ENCODE data around the gene NANP. TPM values are rescaled to one million over a fixed set of nuclear protein-coding genes. Genes with fewer than 3 reads are reported as not detected.
A peak's percentile ranks its signal among the peaks of the same experiment; 100 is the strongest.
"Not testable (repeated sequence)": the region's sequence is repeated elsewhere in the genome, so short reads cannot be mapped to it uniquely, and the experiment has no call there.

NANP gene
- total RNA-seq, 6 experiments from 2014 or later, result 1.8 to 3.3 (median 2.4) TPM

- Histone ChIP-seq H3K27me3 (no peaks in the 10 kb centered on the region), H3K4me3 (no peak overlapping the region), H3K9me3 (no peaks in the 10 kb centered on the region), H3K27ac (no peak overlapping the region), H3K36me3 (no peaks in the 10 kb centered on the region), H3K4me1 (peaks cover 0 to 2% (median 0%) of the 10 kb centered on the region in 4 donors)
- intact Hi-C loops (cut with DNase I), result no loop called here
- WGBS (ENCODE audit: insufficient coverage, low coverage, low lambda C conversion rate, missing lambda C conversion rate), result 90% methylated on average over 4 of the region's 5 CpGs
- no peak for TF ChIP-seq CTCF (IDR thresholded peaks at IDR 0.05)
- TF ChIP-seq POLR2A (IDR thresholded peaks at IDR 0.05), result no peak
- no peak for DNase-seq
- no peak for ATAC-seq
These were observed 36.3 kb downstream of the NANP start for GRCh38 chr20:25587536-25587935.

- Histone ChIP-seq H3K27ac (no peak overlapping the region), H3K4me3 (no peak overlapping the region), H3K9me3 (no peaks in the 10 kb centered on the region), H3K27me3 (no peaks in the 10 kb centered on the region), H3K4me1 (peaks cover 0 to 2% (median 0%) of the 10 kb centered on the region in 4 donors), H3K36me3 (no peaks in the 10 kb centered on the region)
- intact Hi-C loops (cut with DNase I), result no loop called here
- WGBS (ENCODE audit: insufficient coverage, low coverage, low lambda C conversion rate, missing lambda C conversion rate), result 73% methylated on average over 9 of the region's 11 CpGs
- DNase-seq, result no peak
- no peak for ATAC-seq
- no peak for TF ChIP-seq POLR2A (IDR thresholded peaks at IDR 0.05)
- no peak for TF ChIP-seq CTCF (IDR thresholded peaks at IDR 0.05)
These were observed 36.9 kb downstream of the NANP start for GRCh38 chr20:25586877-25587276.

GRCh38 chr20:25584905-25585704 is 38.7 kb downstream of the NANP start, which contains the start of gene NINL:
Gene NINL, minus strand, starts transcription at chr20:25585531. Its CDS starts 58,944 bp downstream, at chr20:25526587.
- no peaks in the 10 kb centered on the region for H3K27me3 ChIP-seq
- peak; percentile 91 to 94 (median 93) for ATAC-seq
- peak within 1 kb of the TSS in 2 of 3 donors; percentile 24 to 34 for H3K27ac ChIP-seq
- intact Hi-C loops (cut with DNase I), result no loop called here
- H3K4me3 ChIP-seq, result peak within 1 kb of the TSS; percentile 64 to 78 (median 71)
- DNase-seq, result peak; percentile 55 to 74 (median 69)
- H3K36me3 ChIP-seq, result no peaks in the 10 kb centered on the region
- peaks cover 0 to 2% (median 0%) of the 10 kb centered on the region in 4 donors for H3K4me1 ChIP-seq
- TF ChIP-seq POLR2A (IDR thresholded peaks at IDR 0.05) (peak; percentile 84), CTCF (IDR thresholded peaks at IDR 0.05) (no peak)
- 26% methylated on average over 6 of the region's 108 CpGs for WGBS (ENCODE audit: insufficient coverage, low coverage, low lambda C conversion rate, missing lambda C conversion rate)
- H3K9me3 ChIP-seq, result no peaks in the 10 kb centered on the region

GRCh38 chr20:25583607-25584006 is 40.2 kb downstream of the NANP start:
- ATAC-seq; DNase-seq; H3K4me1 ChIP-seq; H3K4me3 ChIP-seq; H3K36me3 ChIP-seq; H3K27ac ChIP-seq; H3K9me3 ChIP-seq; H3K27me3 ChIP-seq; intact Hi-C loops (cut with DNase I): not testable (repeated sequence)
- 88% methylated on average over 7 of the region's 7 CpGs for WGBS (ENCODE audit: insufficient coverage, low coverage, low lambda C conversion rate, missing lambda C conversion rate)

GRCh38 chr20:25580711-25581110 is 43.1 kb downstream of the NANP start:
- intact Hi-C loops (cut with DNase I), result no loop called here
- WGBS (ENCODE audit: insufficient coverage, low coverage, low lambda C conversion rate, missing lambda C conversion rate), result 33% methylated on average over 1 of the region's 4 CpGs
- Histone ChIP-seq H3K36me3 (no peaks in the 10 kb centered on the region), H3K4me3 (no peak overlapping the region), H3K4me1 (peaks cover 0 to 2% (median 0%) of the 10 kb centered on the region in 4 donors), H3K27ac (no peak overlapping the region), H3K27me3 (no peaks in the 10 kb centered on the region), H3K9me3 (no peaks in the 10 kb centered on the region)
- ATAC-seq (no peak), DNase-seq (no peak)
- TF ChIP-seq CTCF (IDR thresholded peaks at IDR 0.05), result no peak
- no peak for TF ChIP-seq POLR2A (IDR thresholded peaks at IDR 0.05)

All from right lobe of liver (tissue), 6 donors.